Esophagus squamous epithelium (tissue), 5 donors: ENCODE data around the gene VSIG4. TPM values are rescaled to one million over a fixed set of nuclear protein-coding genes. Genes with fewer than 3 reads are reported as not detected.

Experiments
- DNase-seq: peaks from one replicate; lab custom pipeline; 2025; lab: John Stamatoyannopoulos, UW
- H3K27ac ChIP-seq, 4 donors: fragments of 200-600 bp; sonication (generic); one replicate each; pipeline ENCODE4 v1.5.1; 2016 to 2019; ENCODE audit warnings: mild to moderate bottlenecking in 1 of 4
- H3K27me3 ChIP-seq, 4 donors: fragments of 200-600 bp; sonication (generic); 1 replicate in 3 of 4; 2 replicates in 1 of 4; pipeline versions ENCODE4 v1.5.1 to v1.6.0; 2017 to 2021; ENCODE audit warnings: antibody characterized with exemption in 1 of 4
- H3K36me3 ChIP-seq, 3 donors: fragments of 200-600 bp; sonication (generic); one replicate each; pipeline ENCODE4 v1.5.1; 2016 to 2019
- H3K4me1 ChIP-seq, 3 donors: fragments of 200-600 bp; sonication (generic); one replicate each; pipeline ENCODE4 v1.5.1; 2017 to 2019
- H3K4me3 ChIP-seq, 4 donors: fragments of 200-600 bp; sonication (generic); 1 replicate in 3 of 4; 2 replicates in 1 of 4; pipeline ENCODE4 v1.5.1; 2016 to 2019; ENCODE audit warnings: mild to moderate bottlenecking in 2 of 4, moderate library complexity in 1 of 4
- H3K9me3 ChIP-seq, 3 donors: fragments of 200-600 bp; sonication (generic); one replicate each; pipeline ENCODE4 v1.5.1; 2016 to 2019
- POLR2A ChIP-seq, 4 donors: fragments of 450-650 bp; IDR thresholded peaks; one replicate each; pipeline ENCODE4 v1.6.1; 2017; ENCODE audit warnings: antibody characterized with exemption in 4 of 4, mild to moderate bottlenecking in 4 of 4, moderate library complexity in 3 of 4
- WGBS, 2 donors: methylation state at CpG; one replicate each; pipeline ENCODE4 v1.1.5; 2018; 5-methylcytosine and 5-hydroxymethylcytosine counted together
- intact Hi-C: fragments of 100-400 bp; cut with DNase I; formaldehyde crosslinking; loops from one replicate; pipeline ENCODE4 v1.15.0; 2022
- total RNA-seq, 4 donors: library from RNA; depleted of rRNA; stranded (reverse); fragments of >200 nt; gene quantifications; one replicate each; pipeline ENCODE4 v1.1.0, GENCODE V29; 2016
- TF ChIP-seq, protein P1 (sequence below), 6 experiments: fragments of 450-650 bp in 4 of 6; fragments of 200-600 bp in 2 of 6; sonication (generic) in 2 of 6; IDR thresholded peaks; one replicate each; pipeline ENCODE4 v1.5.1; 2016 to 2019; ENCODE audit warnings: antibody characterized with exemption in 6 of 6, mild to moderate bottlenecking in 4 of 6, moderate library complexity in 4 of 6
- donor health status: DM: yes; HTN: yes; CAD: no.

Gene VSIG4
- total RNA-seq, 4 donors from 2014 or later: 1.7 to 84.3 (median 45.4) TPM

- intact Hi-C loops: no loop called here
- Histone ChIP-seq H3K9me3 (no peaks in the 10 kb centered on the region), H3K4me1 (no peaks in the 10 kb centered on the region), H3K4me3 (no peak overlapping the region), H3K36me3 (no peaks in the 10 kb centered on the region), H3K27me3 (no peaks in the 10 kb centered on the region), H3K27ac (no peak overlapping the region)
- 81% methylated on average over 3 of the region's 3 CpGs; no CpG with 5 or more reads in 1 of the 2 donors for WGBS, 2 donors
- TF ChIP-seq, protein P1, sequence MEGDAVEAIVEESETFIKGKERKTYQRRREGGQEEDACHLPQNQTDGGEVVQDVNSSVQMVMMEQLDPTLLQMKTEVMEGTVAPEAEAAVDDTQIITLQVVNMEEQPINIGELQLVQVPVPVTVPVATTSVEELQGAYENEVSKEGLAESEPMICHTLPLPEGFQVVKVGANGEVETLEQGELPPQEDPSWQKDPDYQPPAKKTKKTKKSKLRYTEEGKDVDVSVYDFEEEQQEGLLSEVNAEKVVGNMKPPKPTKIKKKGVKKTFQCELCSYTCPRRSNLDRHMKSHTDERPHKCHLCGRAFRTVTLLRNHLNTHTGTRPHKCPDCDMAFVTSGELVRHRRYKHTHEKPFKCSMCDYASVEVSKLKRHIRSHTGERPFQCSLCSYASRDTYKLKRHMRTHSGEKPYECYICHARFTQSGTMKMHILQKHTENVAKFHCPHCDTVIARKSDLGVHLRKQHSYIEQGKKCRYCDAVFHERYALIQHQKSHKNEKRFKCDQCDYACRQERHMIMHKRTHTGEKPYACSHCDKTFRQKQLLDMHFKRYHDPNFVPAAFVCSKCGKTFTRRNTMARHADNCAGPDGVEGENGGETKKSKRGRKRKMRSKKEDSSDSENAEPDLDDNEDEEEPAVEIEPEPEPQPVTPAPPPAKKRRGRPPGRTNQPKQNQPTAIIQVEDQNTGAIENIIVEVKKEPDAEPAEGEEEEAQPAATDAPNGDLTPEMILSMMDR (IDR thresholded peaks at IDR 0.05): no peak
- TF ChIP-seq POLR2A (IDR thresholded peaks at IDR 0.05): no peak
- no peak for DNase-seq
Observed at GRCh38 chrX:65999029-65999562, 40.8 kb downstream of the VSIG4 start.

DNA sequence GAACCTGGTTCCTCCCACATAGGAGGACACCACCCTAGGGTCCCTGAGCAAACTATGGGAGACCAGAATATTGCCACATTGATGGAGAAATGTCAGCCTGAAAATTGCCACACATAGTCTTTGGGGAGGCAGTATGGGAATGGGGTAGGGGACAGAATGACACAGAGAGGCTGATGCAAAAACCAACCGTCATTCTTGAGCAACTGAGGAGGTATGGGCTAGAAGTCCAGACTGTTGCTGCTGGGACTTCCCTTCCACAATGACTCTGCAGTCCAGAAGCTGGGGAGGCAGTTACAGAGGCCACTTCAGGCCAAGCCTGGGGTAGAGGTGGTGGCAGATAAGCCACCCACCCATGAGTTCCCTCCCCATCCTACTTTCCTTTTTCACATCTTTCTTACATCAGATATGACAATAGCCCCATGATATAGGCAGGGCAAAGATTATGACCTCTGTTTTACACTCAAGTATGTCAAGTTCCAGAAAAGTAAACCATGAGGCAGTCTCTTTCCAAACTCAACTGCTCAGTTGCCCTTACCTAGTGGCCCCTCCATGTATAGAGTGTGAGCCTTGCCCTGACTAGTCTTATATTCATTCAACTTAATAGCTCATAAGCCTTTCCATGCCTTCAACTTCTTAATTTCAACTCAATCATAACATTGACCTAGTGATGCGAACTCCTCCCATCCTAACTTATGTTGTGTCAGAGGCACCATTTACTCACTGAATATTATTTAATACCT, 41.7 kb downstream of the VSIG4 start:
- Histone ChIP-seq H3K27me3 (no peaks in the 10 kb centered on the region), H3K4me1 (no peaks in the 10 kb centered on the region), H3K9me3 (no peaks in the 10 kb centered on the region), H3K27ac (no peak overlapping the region), H3K4me3 (no peak overlapping the region), H3K36me3 (no peaks in the 10 kb centered on the region)
- intact Hi-C loops: no loop called here
- no peak for DNase-seq
- TF ChIP-seq POLR2A (IDR thresholded peaks at IDR 0.05): no peak
- TF ChIP-seq, protein P1 (IDR thresholded peaks at IDR 0.05): no peak
- WGBS, 2 donors: 76 to 83% methylated on average over 2 of the region's 2 CpGs

DNA sequence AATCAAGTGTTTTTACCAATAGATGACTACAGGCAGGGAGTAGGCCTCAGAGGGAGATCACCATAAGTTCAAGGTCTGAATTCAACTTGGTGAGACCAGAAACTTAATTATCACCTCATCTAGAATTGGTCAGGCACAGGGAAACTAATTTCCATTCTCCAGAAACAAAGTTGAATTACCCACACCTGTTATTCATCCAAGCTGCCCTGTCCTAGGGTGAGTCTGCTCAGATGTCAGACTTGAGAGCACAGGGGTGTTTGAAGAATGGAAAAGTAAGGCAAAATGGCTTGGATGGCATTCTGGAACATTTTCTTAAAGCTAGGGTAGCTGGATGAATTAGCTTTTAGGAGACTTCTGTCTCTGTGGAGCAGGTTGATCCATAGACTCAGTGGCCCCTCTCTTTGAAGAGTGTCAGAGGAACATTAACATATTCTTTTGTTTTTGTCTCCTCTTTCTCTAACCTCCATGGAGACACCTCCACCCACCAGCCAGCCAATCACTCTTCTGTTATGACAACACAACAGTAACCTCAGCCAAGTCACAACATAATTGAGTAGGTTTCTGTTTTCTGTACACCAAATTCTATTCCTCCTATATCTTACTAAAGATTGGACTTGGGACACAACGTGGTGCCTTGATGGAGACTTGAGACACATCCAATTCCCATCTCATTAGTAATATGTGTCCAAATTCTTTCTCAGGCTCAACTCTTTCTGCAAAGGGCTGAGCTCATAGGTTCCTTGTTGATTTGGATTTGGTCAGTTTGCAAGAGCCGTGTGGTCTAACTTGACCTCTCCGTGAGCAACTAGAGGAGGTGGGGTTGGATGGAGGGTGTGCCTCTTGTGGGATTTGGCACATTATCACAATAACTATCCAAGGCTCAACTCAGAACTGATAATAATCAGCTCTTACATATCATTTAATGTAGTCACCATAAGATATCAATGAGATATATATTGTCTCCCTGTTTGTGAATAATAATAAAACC, 45.1 kb downstream of the VSIG4 start:
- 59 to 62% methylated on average over 3 of the region's 3 CpGs for WGBS, 2 donors
- TF ChIP-seq POLR2A (IDR thresholded peaks at IDR 0.05): no peak
- TF ChIP-seq, protein P1 (IDR thresholded peaks at IDR 0.05): no peak
- H3K9me3 ChIP-seq: no peaks in the 10 kb centered on the region
- no peak overlapping the region for H3K27ac ChIP-seq
- no peak overlapping the region for H3K4me3 ChIP-seq
- no peaks in the 10 kb centered on the region for H3K4me1 ChIP-seq
- H3K36me3 ChIP-seq: no peaks in the 10 kb centered on the region
- H3K27me3 ChIP-seq: no peaks in the 10 kb centered on the region
- no peak for DNase-seq
- intact Hi-C loops: no loop called here

DNA sequence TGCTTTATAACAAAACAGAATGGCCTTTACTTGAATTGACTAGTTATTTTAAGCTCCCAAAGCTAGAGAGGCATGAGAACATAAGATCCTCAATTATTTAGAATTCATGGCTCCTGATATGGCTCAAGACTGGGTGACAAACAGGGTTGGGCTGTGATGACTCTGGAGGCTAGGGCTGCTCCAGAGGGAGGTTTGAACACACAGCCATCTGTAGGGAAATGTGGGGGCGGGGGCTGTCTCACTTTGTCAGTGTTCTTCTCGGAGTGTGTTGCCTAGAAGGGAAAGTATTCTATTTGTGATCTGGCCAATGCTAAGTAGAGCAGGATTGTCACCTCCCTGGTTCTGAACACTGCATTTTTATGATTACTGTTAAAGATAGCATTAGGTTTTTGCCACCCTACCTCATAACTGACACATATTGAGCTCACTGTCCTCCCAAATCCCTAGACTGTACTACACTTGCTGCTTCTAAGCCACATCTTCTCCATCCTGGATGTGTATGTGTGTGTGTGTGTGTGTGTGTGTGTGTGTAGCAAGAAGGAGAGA, 45.9 kb downstream of the VSIG4 start:
- DNase-seq: no peak
- H3K9me3 ChIP-seq: no peaks in the 10 kb centered on the region
- no peaks in the 10 kb centered on the region for H3K27me3 ChIP-seq
- no peaks in the 10 kb centered on the region for H3K36me3 ChIP-seq
- H3K4me3 ChIP-seq: no peak overlapping the region
- WGBS, 2 donors: 75 to 80% methylated on average over 1 to 2 of the region's 2 CpGs
- H3K27ac ChIP-seq: no peak overlapping the region
- no peaks in the 10 kb centered on the region for H3K4me1 ChIP-seq
- intact Hi-C loops: no loop called here
- TF ChIP-seq, protein P1 (IDR thresholded peaks at IDR 0.05): no peak
- no peak for TF ChIP-seq POLR2A (IDR thresholded peaks at IDR 0.05)
